ENCODE measurements around the gene ADAP2.
"Not testable (repeated sequence)": the region's sequence is repeated elsewhere in the genome, so short reads cannot be mapped to it uniquely, and the experiment has no call there.

The ADAP2 gene

DNA sequence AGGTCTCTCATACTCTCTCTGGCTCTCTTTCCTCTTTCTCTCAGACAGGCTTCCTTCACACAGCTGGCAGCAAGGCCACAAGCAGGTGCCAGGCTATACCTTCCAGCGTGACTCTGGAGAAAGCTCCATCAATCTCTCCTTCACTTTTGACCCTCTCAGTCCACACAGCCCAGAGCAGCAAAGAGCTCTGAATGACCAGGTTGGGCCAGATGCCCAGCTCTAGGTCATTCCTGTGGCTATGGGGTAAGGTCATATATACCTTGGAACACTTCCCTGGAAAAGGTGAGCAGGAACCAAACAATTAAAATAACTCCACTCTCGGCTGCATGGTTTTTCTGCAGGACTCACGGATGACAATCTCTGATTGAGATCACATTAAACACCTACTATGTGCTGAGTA lies 8.8 kb downstream of the ADAP2 start:
- DNase-seq (ENCODE audit: low spot score) = no peak

- not testable (repeated sequence) for DNase-seq (ENCODE audit: low spot score)
Observed at GRCh38 chr17:30931582-30931981, 9.8 kb downstream of the ADAP2 start.

DNA sequence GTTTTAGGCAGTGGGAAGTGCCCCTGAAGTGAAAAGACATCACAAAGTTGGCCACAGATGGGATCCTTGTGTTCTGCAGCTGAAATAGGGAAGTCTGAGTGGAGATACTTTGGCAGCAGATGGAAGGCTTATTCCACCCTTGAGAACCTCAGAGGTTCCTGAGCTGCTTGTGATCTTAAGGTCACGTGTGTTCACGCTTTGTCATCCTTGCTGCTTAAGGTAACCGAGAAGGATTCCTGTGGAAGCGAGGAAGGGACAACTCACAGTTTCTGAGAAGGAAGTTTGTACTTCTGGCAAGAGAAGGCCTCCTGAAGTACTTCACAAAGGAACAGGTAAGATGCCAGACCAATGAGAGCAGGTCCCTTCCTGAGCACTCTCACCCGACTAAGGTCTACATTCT lies 12.2 kb downstream of the ADAP2 start:
- no peak for DNase-seq (ENCODE audit: low spot score)

DNA sequence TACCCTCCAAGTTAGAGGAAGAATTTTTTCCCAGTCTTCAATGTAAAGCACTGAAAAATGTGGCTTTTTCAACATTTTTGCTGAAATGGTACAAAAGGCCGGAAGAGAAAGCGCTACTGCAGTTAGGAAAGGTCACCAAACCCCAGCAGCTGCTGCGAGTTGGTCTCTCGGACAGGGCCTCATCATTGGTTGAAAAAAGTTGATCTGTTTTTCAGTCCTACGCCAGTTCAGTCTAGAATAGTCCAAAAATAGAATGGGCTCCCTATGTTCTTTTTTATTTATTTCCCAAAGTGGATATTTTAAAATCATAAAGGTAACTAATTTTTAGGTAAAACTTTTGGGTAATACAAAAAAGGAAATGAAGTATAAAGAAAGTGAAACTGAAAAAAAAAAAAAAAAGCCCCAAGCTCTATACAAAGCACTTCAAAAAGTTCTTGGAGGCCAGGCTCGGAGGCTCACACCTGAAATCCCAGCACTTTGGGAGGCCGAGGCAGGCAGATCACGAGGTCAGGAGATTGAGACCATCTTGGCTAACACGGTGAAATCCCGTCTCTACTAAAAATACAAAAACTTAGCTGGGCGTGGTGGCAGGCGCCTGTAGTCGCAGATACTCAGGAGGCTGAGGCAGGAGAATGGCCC lies 17.4 kb downstream of the ADAP2 start:
- DNase-seq (ENCODE audit: low spot score) = no peak

DNA sequence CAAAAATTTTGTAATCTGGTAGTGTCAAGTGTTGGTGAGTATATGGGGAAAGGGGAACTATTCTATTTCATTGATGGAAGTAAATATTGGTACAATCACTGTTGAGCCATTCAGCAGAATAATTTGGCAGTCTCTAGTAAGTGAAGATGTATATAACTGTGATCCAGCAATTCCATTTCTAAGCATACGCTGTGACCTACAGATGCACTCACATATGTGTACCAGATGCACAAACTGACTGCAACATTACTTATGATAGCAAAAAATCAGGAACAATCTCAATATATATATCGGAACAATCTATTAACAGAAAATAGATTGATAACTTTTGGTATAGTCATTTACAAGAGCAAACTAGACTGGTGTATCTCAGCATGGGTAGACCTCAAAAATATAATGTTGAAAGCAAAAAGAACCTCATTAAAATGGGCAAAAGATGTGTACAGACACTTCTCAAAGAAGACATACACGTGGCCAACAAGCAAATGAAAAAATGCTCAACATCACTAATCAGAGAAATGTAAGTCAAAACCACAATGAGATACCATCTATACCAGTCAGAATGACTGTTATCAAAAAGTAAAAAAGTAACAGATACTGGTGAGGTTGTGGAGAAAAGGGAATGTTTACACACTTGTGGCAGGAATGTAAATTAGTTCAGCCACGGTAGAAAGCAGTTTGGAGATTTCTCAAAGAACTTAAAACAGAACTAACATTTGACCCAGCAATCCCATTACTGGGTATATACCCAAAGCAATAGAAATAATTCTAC lies 20.7 kb downstream of the ADAP2 start:
- no peak for DNase-seq (ENCODE audit: low spot score)

GRCh38 chr17:30947796-30948195 lies 26.1 kb downstream of the ADAP2 start:
- no peak for DNase-seq (ENCODE audit: low spot score)

GRCh38 chr17:30950189-30950588 lies 28.4 kb downstream of the ADAP2 start:
- DNase-seq (ENCODE audit: low spot score) = no peak

DNA sequence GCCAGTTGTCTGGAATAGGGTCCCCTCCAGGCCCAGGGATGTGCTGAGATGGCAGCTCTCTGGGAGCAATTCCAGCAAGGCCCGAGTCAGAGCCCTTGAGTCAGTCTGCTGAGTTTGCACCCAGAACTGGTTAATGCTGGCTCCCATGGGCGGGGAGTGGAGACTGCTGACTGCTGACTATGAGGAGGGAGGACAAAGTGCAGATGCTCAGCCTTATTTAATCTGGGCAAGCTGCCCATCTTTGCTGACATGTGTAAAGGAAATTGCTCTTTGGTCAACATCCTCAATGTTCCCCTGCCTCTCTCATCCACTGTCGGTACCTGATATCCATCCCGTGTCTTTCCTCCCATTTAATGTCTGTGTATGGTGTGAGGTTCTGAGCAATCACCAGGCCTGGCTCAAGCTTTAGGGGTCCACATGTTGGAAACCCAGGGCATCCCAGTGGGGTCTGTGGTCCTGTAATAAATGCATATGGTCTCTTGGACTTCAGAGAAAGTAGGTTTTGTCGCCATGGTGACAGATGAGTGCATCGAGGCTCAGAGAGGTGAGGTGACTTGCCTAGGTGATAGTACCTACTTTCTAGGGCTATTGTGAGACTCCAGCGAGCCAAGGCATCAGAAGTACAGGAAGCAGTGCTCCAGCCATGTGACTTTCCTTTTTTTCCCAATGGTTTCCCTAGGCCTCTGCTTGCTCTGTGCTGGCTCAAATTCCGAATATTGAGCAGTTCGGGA lies 29.1 kb downstream of the ADAP2 start:
- DNase-seq (ENCODE audit: low spot score) = no peak

GRCh38 chr17:30952638-30953393 lies 31.1 kb downstream of the ADAP2 start:
- no peak for DNase-seq (ENCODE audit: low spot score)

- DNase-seq (ENCODE audit: low spot score) = no peak
Observed at GRCh38 chr17:30954046-30954830, 32.5 kb downstream of the ADAP2 start.

DNA sequence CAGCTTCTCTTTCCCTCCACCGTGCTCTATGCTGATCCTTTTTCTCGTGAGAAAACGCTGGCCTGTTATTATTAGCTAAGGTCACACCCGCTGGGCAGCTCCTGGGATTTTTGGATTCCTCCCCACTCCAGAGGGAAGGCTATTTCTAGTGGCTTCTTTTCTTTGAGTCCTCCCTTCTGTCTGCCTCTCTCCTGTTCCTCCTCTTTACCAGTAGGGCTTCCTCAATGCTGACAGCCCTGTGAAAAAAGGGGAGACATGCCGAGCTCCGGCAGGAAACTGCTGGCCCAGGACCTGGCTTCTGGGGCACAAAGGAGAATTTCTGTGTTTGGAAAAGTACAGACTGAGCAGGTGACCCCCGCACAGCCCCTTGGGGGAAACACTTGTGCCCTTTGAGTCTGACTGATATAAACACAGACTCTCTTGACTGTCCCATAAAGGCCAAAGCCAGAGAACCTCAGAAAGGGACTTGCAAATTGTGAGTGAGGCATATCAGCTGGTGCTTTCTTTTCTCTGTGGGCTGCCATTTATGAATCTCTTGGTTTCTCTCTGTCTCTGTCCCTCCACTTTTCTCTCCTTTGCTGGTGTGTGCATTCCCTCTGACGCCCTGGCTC lies 35.1 kb downstream of the ADAP2 start:
- no peak for DNase-seq (ENCODE audit: low spot score)

DNA sequence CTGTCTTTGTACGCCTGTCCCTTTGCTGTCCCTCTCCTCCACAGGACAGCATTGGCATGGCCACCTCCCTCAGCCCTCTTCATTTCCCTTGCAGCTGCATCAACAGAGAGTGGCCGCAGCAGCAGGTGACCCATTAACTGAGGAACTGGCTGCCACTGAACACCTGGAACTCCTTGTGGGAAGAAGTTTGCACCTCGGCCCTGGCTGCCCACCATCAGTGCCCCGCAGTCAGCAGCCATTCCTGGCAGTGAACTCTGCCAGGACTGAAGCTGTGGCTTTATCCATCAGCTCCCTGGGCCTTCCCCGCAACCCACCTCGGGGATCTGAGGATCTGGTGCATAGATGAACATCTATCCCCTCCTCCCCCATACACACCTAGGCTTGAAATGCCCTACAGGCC lies 36.0 kb downstream of the ADAP2 start:
- no peak for DNase-seq (ENCODE audit: low spot score)

GRCh38 chr17:30958187-30958586 lies 36.4 kb downstream of the ADAP2 start:
- DNase-seq (ENCODE audit: low spot score) = no peak

- no peak for DNase-seq (ENCODE audit: low spot score)
Observed at GRCh38 chr17:30961209-30962188, 39.8 kb downstream of the ADAP2 start.

GRCh38 chr17:30964312-30964711 lies 42.6 kb downstream of the ADAP2 start:
- DNase-seq (ENCODE audit: low spot score) = not testable (repeated sequence)

- DNase-seq (ENCODE audit: low spot score) = no peak
Observed at GRCh38 chr17:30964876-30965275, 43.1 kb downstream of the ADAP2 start.

DNA sequence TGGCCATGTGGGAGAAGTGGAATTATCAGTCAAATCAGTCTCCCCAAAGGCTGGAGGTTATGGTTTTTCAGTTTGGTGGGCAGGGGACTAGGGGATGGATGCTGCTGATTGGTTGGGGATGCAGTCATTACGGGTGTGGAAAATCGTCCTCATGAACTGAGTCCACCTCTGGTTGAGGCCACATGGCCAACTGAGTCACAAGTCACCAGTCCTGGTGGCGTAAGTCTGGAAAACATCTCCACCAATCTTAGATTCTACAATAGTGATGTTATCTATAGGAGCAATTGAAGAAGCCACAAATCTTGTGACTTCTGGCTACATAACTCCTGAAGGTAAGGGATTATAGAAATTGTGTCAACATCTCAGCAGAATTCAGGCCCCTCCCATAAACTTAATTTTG lies 43.9 kb downstream of the ADAP2 start:
- DNase-seq (ENCODE audit: low spot score) = no peak

DNA sequence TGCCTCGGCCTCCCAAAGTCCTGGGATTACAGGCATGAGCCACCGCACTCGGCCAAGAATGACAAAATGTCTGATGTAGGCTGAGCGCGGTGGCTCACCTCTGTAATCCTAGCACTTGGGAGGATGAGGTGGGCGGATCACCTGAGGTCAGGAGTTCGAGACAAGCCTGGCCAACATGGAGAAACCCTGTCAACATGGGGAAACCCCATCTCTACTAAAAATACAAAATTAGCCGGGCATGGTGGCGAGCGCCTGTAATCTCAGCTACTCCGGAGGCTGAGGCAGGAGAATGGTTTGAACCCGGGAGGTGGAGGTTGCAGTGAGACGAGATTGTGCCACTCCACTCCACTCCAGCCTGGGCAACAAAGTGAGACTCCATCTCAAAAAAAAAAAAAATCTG lies 46.2 kb downstream of the ADAP2 start:
- not testable (repeated sequence) for DNase-seq (ENCODE audit: low spot score)

GRCh38 chr17:30969989-30970830 lies 48.5 kb downstream of the ADAP2 start:
- DNase-seq (ENCODE audit: low spot score) = peak; percentile 9

All from hematopoietic multipotent progenitor cell treated with erythropoietin and hydrocortisone succinate and interleukin-3 and kit ligand, for 15 days (in vitro differentiated cells).